Measurements from ENCODE around the gene R3HCC1L.

Gene R3HCC1L

DNA sequence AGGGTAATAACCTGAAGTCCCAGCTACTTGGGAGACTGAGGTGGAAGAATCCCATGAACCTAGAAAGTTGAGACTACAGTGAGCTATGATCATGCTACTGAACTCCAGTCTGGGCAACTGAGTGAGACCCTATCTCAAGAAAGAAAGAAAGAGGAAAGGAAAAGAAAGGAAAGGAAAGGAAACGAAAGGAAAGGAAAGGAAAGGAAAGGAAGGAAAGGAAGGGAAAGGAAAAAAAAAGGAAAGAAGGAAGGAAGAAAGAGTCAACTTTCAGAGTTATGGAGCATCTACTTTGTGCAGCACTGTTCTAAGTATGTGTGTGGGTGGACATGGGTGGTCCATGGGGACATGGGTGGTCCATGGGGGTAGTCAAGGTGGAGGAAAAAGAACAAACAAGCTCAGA lies 24.1 kb upstream of the R3HCC1L start:
- Histone ChIP-seq H3K27ac (ENCODE audit: low read depth, low read length) (no peak overlapping the region), H3F3A (ENCODE audit: control insufficient read depth, insufficient read depth) (no peaks in the 10 kb centered on the region), H4K20me1 (ENCODE audit: control insufficient read depth, insufficient read depth, low read depth, low read length) (no peaks in the 10 kb centered on the region), H3K9me3 (ENCODE audit: control insufficient read depth, insufficient read depth, low read length) (peaks cover 5% of the 10 kb centered on the region; the same call in 1 of the 2 replicates), H3K4me3 (ENCODE audit: low read length) (no peak overlapping the region), H3K36me3 (ENCODE audit: control insufficient read depth, low read length) (no peaks in the 10 kb centered on the region), H3K9me2 (replicated peaks; ENCODE audit: control insufficient read depth, low read length) (no peaks in the 10 kb centered on the region), H3K4me1 (ENCODE audit: control insufficient read depth, low read length) (no peaks in the 10 kb centered on the region), H3K4me2 (ENCODE audit: low read length) (no peak overlapping the region), H3K27me3 (ENCODE audit: control insufficient read depth, low read length) (0 out of 2 replicates have a peak, but pooled peaks cover 3% of the 10 kb centered on the region), H3K79me2 (ENCODE audit: control insufficient read depth, low read length) (no peaks in the 10 kb centered on the region)
- no peak for TF ChIP-seq EZH2phosphoT487 (IDR thresholded peaks at IDR 0.05; ENCODE audit: borderline replicate concordance, low read length)
- TF ChIP-seq, protein P1, sequence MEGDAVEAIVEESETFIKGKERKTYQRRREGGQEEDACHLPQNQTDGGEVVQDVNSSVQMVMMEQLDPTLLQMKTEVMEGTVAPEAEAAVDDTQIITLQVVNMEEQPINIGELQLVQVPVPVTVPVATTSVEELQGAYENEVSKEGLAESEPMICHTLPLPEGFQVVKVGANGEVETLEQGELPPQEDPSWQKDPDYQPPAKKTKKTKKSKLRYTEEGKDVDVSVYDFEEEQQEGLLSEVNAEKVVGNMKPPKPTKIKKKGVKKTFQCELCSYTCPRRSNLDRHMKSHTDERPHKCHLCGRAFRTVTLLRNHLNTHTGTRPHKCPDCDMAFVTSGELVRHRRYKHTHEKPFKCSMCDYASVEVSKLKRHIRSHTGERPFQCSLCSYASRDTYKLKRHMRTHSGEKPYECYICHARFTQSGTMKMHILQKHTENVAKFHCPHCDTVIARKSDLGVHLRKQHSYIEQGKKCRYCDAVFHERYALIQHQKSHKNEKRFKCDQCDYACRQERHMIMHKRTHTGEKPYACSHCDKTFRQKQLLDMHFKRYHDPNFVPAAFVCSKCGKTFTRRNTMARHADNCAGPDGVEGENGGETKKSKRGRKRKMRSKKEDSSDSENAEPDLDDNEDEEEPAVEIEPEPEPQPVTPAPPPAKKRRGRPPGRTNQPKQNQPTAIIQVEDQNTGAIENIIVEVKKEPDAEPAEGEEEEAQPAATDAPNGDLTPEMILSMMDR (IDR thresholded peaks at IDR 0.05; ENCODE audit: low read depth, low read length, poor library complexity, severe bottlenecking) = no peak

DNA sequence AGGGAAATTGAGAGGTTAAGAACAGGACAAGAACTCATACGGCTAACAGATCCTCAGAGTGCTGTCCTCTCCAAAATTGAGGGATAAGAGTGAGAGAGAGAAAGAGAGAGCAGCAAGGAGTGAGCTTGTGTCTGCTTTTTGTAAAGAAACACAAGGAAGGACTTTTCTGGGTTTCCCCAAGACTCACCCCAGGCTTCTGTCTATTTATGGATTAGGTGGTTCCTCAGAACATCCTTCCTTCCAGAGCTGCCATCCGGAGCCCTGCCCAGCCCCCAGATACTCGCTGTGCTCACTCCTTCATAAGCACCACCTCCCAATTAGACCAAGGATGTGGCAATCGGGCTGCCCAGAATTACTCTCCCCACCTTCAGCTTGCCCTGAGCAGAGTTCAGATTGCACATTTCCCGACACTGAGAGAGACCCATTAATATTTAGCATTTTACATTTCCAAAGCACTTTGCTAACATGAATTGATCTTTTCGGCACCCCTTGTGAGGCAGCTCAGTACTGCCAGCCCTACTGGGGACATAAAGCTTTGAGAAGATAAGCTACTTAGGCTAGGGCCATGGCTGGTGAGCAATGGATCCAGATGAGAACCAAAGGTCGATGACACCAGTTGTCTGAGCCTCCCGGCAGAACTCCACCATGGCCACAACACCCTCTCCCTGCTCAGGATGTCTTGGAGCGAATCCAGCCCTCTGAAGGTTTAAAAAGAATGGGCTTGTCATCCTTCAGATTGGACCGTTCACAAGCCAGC lies 19.2 kb upstream of the R3HCC1L start:
- Histone ChIP-seq H3K9me3 (ENCODE audit: control insufficient read depth, insufficient read depth, low read length) (peaks cover 9% of the 10 kb centered on the region; the same call in 1 of the 2 replicates), H3K79me2 (ENCODE audit: control insufficient read depth, low read length) (no peaks in the 10 kb centered on the region), H3K27ac (ENCODE audit: low read depth, low read length) (no peak overlapping the region), H3K4me1 (ENCODE audit: control insufficient read depth, low read length) (no peaks in the 10 kb centered on the region), H3K27me3 (ENCODE audit: control insufficient read depth, low read length) (peaks cover 3% of the 10 kb centered on the region; the same call in 1 of the 2 replicates), H3K9me2 (replicated peaks; ENCODE audit: control insufficient read depth, low read length) (no peaks in the 10 kb centered on the region), H4K20me1 (ENCODE audit: control insufficient read depth, insufficient read depth, low read depth, low read length) (no peaks in the 10 kb centered on the region), H3K4me3 (ENCODE audit: low read length) (no peak overlapping the region), H3K4me2 (ENCODE audit: low read length) (no peak overlapping the region), H3K36me3 (ENCODE audit: control insufficient read depth, low read length) (no peaks in the 10 kb centered on the region), H3F3A (ENCODE audit: control insufficient read depth, insufficient read depth) (no peaks in the 10 kb centered on the region)
- TF ChIP-seq, protein P1 (IDR thresholded peaks at IDR 0.05; ENCODE audit: low read depth, low read length, poor library complexity, severe bottlenecking) = no peak
- TF ChIP-seq EZH2phosphoT487 (IDR thresholded peaks at IDR 0.05; ENCODE audit: borderline replicate concordance, low read length) = no peak

DNA sequence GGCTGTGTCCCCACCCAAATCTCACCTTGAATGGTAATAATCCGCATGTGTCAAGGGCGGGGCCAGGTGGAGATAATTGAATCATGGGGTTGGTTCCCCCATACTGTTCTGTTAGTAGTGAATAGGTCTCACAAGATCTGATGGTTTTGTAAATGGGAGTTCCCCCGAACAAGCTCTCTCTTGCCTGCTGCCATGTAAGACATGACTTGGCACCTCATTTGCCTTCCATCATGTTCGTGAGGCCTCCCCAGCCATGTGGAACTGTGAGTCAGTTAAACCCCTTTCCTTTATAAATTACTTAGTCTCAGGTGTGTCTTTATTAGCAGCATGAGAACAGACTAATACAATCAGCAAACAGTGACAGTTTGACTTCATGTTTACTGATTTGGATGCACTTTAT lies 14.6 kb upstream of the R3HCC1L start:
- no peak overlapping the region for H3K27ac ChIP-seq (ENCODE audit: low read depth, low read length)
- H4K20me1 ChIP-seq (ENCODE audit: control insufficient read depth, insufficient read depth, low read depth, low read length) = no peaks in the 10 kb centered on the region
- no peaks in the 10 kb centered on the region for H3K79me2 ChIP-seq (ENCODE audit: control insufficient read depth, low read length)
- H3F3A ChIP-seq (ENCODE audit: control insufficient read depth, insufficient read depth) = no peaks in the 10 kb centered on the region
- no peaks in the 10 kb centered on the region for H3K9me2 ChIP-seq (replicated peaks; ENCODE audit: control insufficient read depth, low read length)
- no peaks in the 10 kb centered on the region for H3K4me1 ChIP-seq (ENCODE audit: control insufficient read depth, low read length)
- H3K9me3 ChIP-seq (ENCODE audit: control insufficient read depth, insufficient read depth, low read length) = peaks cover 14% of the 10 kb centered on the region; the same call in 1 of the 2 replicates
- H3K36me3 ChIP-seq (ENCODE audit: control insufficient read depth, low read length) = no peaks in the 10 kb centered on the region
- no peaks in the 10 kb centered on the region; the same call in 1 of the 2 replicates for H3K27me3 ChIP-seq (ENCODE audit: control insufficient read depth, low read length)
- H3K4me3 ChIP-seq (ENCODE audit: low read length) = no peak overlapping the region
- TF ChIP-seq, protein P1 (IDR thresholded peaks at IDR 0.05; ENCODE audit: low read depth, low read length, poor library complexity, severe bottlenecking) = no peak
- TF ChIP-seq EZH2phosphoT487 (IDR thresholded peaks at IDR 0.05; ENCODE audit: borderline replicate concordance, low read length) = no peak
- H3K4me2 ChIP-seq (ENCODE audit: low read length) = no peak overlapping the region

Measured in DOHH2 (cell line).